Activated CD8-positive, alpha-beta T cell treated with anti-CD3 and anti-CD28 coated beads, Interleukin-2, amount 10 ng/mL, durations not matched to agents 7 days and 5 days (primary cell): ENCODE results near the gene GPR142. TPM values are rescaled to one million over a fixed set of nuclear protein-coding genes. Genes with fewer than 3 reads are reported as not detected.

Experiments
- ATAC-seq: fragments of 150-1000 bp; cut with Tn5 transposase; one replicate; pipeline ENCODE4 v1.10.0; 2021; ENCODE audit warnings: moderate library complexity
- CTCF ChIA-PET: fragments of 350-600 bp; sonication (Branson Sonifier 250); formaldehyde crosslinking; loops from one replicate; lab custom pipeline; 2021; ENCODE audit warnings: antibody characterized with exemption; lab: Charles Lee
- POLR2A ChIA-PET: fragments of 350-600 bp; sonication (Branson Sonifier 250); formaldehyde crosslinking; loops from one replicate; lab custom pipeline; 2021; ENCODE audit warnings: antibody characterized with exemption; lab: Charles Lee
- DNase-seq: peaks from one replicate; pipeline ENCODE4 v3.0.0-alpha.2; 2020
- H3K27ac Mint-ChIP-seq: one replicate; pipeline ENCODE4 v1.8.0; 2021; ENCODE audit warnings: mild to moderate bottlenecking, mixed read lengths
- H3K27me3 Mint-ChIP-seq: one replicate; pipeline ENCODE4 v1.8.0; 2021; ENCODE audit warnings: low read depth, mixed read lengths
- H3K36me3 Mint-ChIP-seq: one replicate; pipeline ENCODE4 v1.8.0; 2021; ENCODE audit warnings: low read depth, mixed read lengths
- H3K4me1 Mint-ChIP-seq: one replicate; pipeline ENCODE4 v1.8.0; 2021; ENCODE audit warnings: low read depth, mixed read lengths
- H3K4me3 Mint-ChIP-seq: one replicate; pipeline ENCODE4 v1.8.0; 2021; ENCODE audit warnings: mild to moderate bottlenecking, mixed read lengths
- H3K9me3 Mint-ChIP-seq: one replicate; pipeline ENCODE4 v1.8.0; 2022; ENCODE audit warnings: mixed read lengths; ENCODE audit not compliant: insufficient read depth
- total RNA-seq, 2 experiments: library from RNA; stranded (reverse); gene quantifications; one replicate each; pipeline ENCODE4 v1.2.3, GENCODE V29; 2021

GPR142 gene
- total RNA-seq, 2 experiments from 2014 or later, result not detected

DNA sequence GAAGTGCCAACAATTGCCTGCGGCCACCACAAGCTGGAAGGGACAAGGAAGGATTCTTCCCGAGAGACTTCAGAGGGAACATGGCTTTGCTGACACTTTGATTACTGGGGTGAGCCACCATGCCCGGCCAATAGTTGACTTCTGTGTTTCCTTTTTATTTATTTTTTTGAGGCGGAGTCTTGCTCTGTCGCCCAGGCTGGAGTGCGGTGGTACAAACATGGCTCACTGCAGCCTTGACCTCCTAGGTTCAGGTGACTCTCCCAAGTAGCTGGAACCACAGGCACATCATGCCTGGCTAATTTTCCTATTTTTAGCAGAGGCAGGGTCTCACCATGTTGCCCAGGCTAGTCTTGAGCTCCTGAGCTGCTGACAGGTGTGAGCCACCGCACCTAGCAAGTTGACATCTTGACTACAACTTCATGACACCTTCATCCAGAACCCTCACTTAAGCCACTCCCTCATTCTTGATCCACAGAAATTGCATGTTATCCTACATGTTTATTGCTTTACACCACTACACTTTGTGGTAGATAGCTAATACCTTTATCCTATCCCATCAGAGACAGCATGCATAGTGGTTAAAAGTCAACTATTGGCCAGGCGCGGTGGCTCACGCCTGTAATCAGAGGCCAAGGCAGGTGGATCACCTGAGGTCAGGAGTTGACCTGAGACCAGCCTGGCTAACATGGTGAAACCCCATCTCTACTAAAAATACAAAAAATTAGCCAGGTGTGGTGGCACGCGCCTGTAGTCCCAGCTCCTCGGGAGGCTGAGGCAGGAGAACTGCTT is 48.5 kb downstream of the GPR142 start:
- Mint-ChIP-seq H3K4me1 (peaks cover under 1% of the 10 kb centered on the region), H3K27ac (no peak overlapping the region), H3K27me3 (peaks cover under 1% of the 10 kb centered on the region), H3K4me3 (no peak overlapping the region), H3K9me3 (no peaks in the 10 kb centered on the region), H3K36me3 (no peaks in the 10 kb centered on the region)
- DNase-seq (no peak), ATAC-seq (no peak)
- POLR2A ChIA-PET, result no interaction called here
- CTCF ChIA-PET, result interaction anchor here (1.8 to 2.3 kb wide), 3 partner anchors 37 to 48 kb away, joined by 5 to 7 read pairs (median 6); no protein-coding TSS in a partner anchor

DNA sequence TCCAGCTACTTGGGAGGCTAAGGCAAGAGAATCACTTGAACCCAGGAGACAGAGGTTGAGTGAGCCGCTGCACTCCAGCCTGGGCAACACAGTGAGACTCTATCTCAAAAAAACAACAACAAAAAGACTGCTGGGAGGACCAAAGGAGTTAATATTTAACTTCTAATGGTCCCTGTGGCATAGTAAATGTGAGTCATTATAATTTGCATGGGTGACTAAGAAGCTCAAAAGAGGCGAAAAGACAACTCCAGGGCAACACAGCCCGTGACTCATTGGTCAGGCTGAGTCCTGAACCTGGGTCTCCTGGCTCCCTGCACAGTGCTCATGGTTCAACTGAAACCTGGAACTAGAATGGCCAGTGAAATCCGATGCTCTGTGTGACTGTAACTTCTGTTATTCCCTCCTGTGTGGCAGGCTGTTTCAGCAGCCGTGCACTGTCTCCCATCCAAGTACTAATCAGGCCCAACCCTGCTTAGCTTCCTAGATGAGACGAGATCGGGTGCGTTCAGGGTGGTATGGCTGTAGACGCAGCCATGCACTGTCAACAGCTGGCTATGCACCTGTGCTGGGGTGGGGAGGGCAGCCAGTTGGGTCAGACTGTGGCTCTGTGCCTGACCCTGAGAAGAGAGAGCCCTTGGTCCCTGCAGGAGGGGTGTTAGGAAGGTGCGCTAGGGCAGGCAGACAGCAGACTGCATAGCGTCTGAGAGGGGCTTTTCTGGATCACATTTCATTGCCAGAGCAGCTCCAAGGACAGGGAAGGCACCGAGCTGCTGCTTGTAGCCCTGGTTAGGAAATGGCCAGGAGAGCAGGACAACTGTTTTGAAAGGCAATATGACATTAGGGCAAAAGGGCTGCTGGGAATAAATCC is 50.1 kb downstream of the GPR142 start:
- Mint-ChIP-seq H3K4me1 (no peaks in the 10 kb centered on the region), H3K27me3 (peaks cover 5% of the 10 kb centered on the region), H3K27ac (no peak overlapping the region), H3K36me3 (no peaks in the 10 kb centered on the region), H3K9me3 (no peaks in the 10 kb centered on the region), H3K4me3 (no peak overlapping the region)
- no peak for ATAC-seq
- CTCF ChIA-PET, result interaction anchor here (1.8 to 2.3 kb wide), 2 partner anchors 38 to 40 kb away, joined by 5 to 7 read pairs; no protein-coding TSS in a partner anchor
- no peak for DNase-seq
- POLR2A ChIA-PET, result interaction anchor here (0.6 kb wide), 1 partner anchor 139 kb away, joined by 4 read pairs; no protein-coding TSS in a partner anchor

GRCh38 chr17:74419928-74420411 is 52.7 kb downstream of the GPR142 start:
- Mint-ChIP-seq H3K4me1 (no peaks in the 10 kb centered on the region), H3K36me3 (no peaks in the 10 kb centered on the region), H3K27me3 (peaks cover 7% of the 10 kb centered on the region), H3K9me3 (no peaks in the 10 kb centered on the region), H3K27ac (no peak overlapping the region), H3K4me3 (no peak overlapping the region)
- ChIA-PET CTCF (no interaction called here), POLR2A (no interaction called here)
- DNase-seq (no peak), ATAC-seq (no peak)

Other genes with a start within 250 kb of the GPR142 start
- 1,000 to 10,000 TPM in 1 of 2 experiments, 100 to 1,000 TPM in 1; 959 to 1,020 TPM for gene RPL38, start 163.8 kb upstream of the GPR142 start, total RNA-seq
- 1 to 10 TPM; 4.7 to 6.3 TPM for gene TTYH2, start 153.9 kb upstream of the GPR142 start, total RNA-seq
- gene DNAI2, start 93.3 kb upstream of the GPR142 start, total RNA-seq, result under 1 TPM; 0.52 to 0.84 TPM
- gene KIF19, start 41.3 kb upstream of the GPR142 start, total RNA-seq, result under 1 TPM; 0.37 TPM
- not detected for gene BTBD17, start 5.6 kb upstream of the GPR142 start, total RNA-seq
- under 1 TPM in 1 of 2 experiments, not detected in 1; 0.32 TPM for gene GPRC5C, start 64.6 kb downstream of the GPR142 start, total RNA-seq
- gene CD300A, start 99.1 kb downstream of the GPR142 start, total RNA-seq, result 1 to 10 TPM; 2.1 to 2.8 TPM
- not detected for gene CD300LB, start 164.0 kb downstream of the GPR142 start, total RNA-seq
- gene CD300C, start 178.6 kb downstream of the GPR142 start, total RNA-seq, result under 1 TPM; 0.47 to 0.57 TPM
- not detected for gene CD300H, start 200.0 kb downstream of the GPR142 start, total RNA-seq
- gene CD300LD, start 224.8 kb downstream of the GPR142 start, total RNA-seq, result not detected